ENCODE data around the gene ABCG1.

Gene ABCG1

DNA sequence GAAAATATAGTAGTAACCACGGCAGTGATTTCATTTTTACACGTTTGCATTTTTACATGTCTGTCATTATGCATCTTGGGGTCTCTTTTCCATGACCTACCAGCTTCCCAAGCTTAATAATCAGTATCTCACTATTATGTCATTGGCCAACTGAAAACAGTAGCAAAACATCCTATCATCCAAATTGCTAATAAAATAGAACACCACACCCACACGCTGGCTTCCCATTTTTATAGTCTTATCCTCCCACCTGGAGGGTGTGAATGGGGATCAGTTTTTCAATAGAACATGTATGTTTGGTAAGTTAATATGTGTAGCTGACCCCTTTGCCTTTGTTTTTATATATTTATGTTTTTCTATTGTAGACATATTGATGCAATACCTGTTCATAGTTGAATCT, 84.5 kb downstream of the ABCG1 start:
- Histone ChIP-seq H3K4me1 (ENCODE audit: control insufficient read depth in 2 of 2, insufficient read depth in 1 of 2, low read depth in 1 of 2, low read length in 2 of 2) (peaks cover 0 to 4% of the 10 kb centered on the region in 2 donors), H2BK120ac (ENCODE audit: low read depth, low read length) (no peak overlapping the region), H3K27ac (replicated peaks; ENCODE audit: low read length) (no peak overlapping the region), H3K36me3 (replicated peaks in 1 of 2; ENCODE audit: control insufficient read depth in 2 of 2, insufficient read depth in 2 of 2, low read length in 2 of 2) (no peaks in the 10 kb centered on the region), H4K91ac (ENCODE audit: low read depth, low read length, poor library complexity) (no peak overlapping the region), H4K8ac (ENCODE audit: low read depth, low read length) (no peak overlapping the region), H3K9ac (ENCODE audit: low read depth, low read length, poor library complexity) (no peak overlapping the region), H3K4ac (ENCODE audit: low read length) (no peak overlapping the region), H3K79me1 (ENCODE audit: low read depth, low read length) (no peaks in the 10 kb centered on the region), H3K23ac (ENCODE audit: low read depth, low read length, poor library complexity) (no peak overlapping the region), H3K4me2 (ENCODE audit: insufficient read depth, low read length, poor library complexity, severe bottlenecking) (no peak overlapping the region), H3K14ac (ENCODE audit: low read length) (no peak overlapping the region), H2BK5ac (ENCODE audit: low read length) (no peak overlapping the region), H2BK12ac (ENCODE audit: low read length) (no peak overlapping the region), H3K9me3 (replicated peaks in 1 of 2; ENCODE audit: control insufficient read depth in 2 of 2, insufficient read depth in 1 of 2, low read depth in 1 of 2, low read length in 2 of 2) (no peaks in the 10 kb centered on the region), H3K18ac (ENCODE audit: low read length) (no peak overlapping the region), H2AK5ac (ENCODE audit: low read depth, low read length) (no peak overlapping the region), H2BK15ac (ENCODE audit: low read length) (no peak overlapping the region), H3K27me3 (ENCODE audit: control insufficient read depth in 3 of 3, insufficient read depth in 3 of 3, low read depth in 1 of 3, low read length in 3 of 3) (peaks cover 0 to 6% (median 0%) of the 10 kb centered on the region in 3 experiments), H3K4me3 (ENCODE audit: low read length in 2 of 2) (no peak overlapping the region), H2AFZ (ENCODE audit: low read length) (no peak overlapping the region)
- no CpG with 5 or more reads among the region's 3 CpGs for WGBS, 2 donors (ENCODE audit: extremely low coverage in 2 of 2, insufficient read length in 2 of 2, insufficient replicate concordance in 1 of 2)
- DNase-seq (ENCODE audit: low spot score) = no peak

DNA sequence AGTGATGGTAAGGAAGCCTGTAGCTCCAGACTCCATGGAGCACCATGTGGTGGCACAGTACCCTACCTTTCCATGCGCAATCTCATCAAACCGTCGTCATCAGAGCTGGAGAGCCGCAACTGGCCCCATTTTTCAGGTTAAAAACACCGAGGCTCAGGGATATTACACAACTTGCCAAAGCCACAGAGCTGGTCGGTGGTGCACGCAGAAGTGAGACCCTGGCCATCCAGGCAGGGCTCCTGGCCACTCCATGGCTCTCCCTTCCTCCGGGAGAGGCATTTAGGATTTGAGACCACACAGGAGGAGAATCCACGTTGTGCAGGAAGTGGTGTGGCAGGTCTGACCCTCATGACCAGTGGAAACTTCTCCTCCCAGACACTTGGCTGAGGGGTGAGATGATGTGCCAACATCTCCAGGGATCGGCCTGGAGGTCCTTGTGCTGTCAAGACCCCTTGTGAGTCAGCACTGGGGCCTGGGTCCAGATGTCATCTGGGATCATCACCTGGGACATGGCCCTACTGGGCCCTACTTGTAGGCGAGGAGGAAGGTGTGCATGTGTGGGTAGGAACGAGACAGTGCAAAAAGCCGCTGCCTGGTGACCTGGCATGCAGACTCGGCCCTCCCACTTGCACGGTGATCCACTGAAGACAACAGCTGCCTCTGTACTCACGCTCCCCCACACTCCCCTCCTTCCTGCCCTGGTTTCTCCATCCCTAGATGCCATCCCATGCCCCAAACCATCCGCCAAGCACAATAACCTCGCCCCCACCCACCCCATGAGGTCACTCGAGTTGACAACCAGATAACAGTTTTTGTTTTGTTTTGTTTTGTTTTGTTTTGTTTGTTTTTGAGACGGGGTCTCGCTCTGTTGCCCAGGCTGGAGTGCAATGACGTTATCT, 85.9 kb downstream of the ABCG1 start:
- no CpG with 5 or more reads among the region's 22 CpGs for WGBS, 2 donors (ENCODE audit: extremely low coverage in 2 of 2, insufficient read length in 2 of 2, insufficient replicate concordance in 1 of 2)
- Histone ChIP-seq H3K4me2 (ENCODE audit: insufficient read depth, low read length, poor library complexity, severe bottlenecking) (no peak overlapping the region), H3K9ac (ENCODE audit: low read depth, low read length, poor library complexity) (no peak overlapping the region), H3K18ac (ENCODE audit: low read length) (no peak overlapping the region), H3K79me1 (ENCODE audit: low read depth, low read length) (no peaks in the 10 kb centered on the region), H2AFZ (ENCODE audit: low read length) (no peak overlapping the region), H4K8ac (ENCODE audit: low read depth, low read length) (no peak overlapping the region), H3K9me3 (replicated peaks in 1 of 2; ENCODE audit: control insufficient read depth in 2 of 2, insufficient read depth in 1 of 2, low read depth in 1 of 2, low read length in 2 of 2) (no peaks in the 10 kb centered on the region), H3K4me1 (ENCODE audit: control insufficient read depth in 2 of 2, insufficient read depth in 1 of 2, low read depth in 1 of 2, low read length in 2 of 2) (peaks cover 0 to 4% of the 10 kb centered on the region in 2 donors), H3K36me3 (replicated peaks in 1 of 2; ENCODE audit: control insufficient read depth in 2 of 2, insufficient read depth in 2 of 2, low read length in 2 of 2) (no peaks in the 10 kb centered on the region), H2BK5ac (ENCODE audit: low read length) (no peak overlapping the region), H2AK5ac (ENCODE audit: low read depth, low read length) (no peak overlapping the region), H2BK15ac (ENCODE audit: low read length) (no peak overlapping the region), H2BK120ac (ENCODE audit: low read depth, low read length) (no peak overlapping the region), H2BK12ac (ENCODE audit: low read length) (no peak overlapping the region), H3K4ac (ENCODE audit: low read length) (no peak overlapping the region), H4K91ac (ENCODE audit: low read depth, low read length, poor library complexity) (no peak overlapping the region), H3K23ac (ENCODE audit: low read depth, low read length, poor library complexity) (peak overlapping the region; percentile 52), H3K4me3 (ENCODE audit: low read length in 2 of 2) (no peak overlapping the region), H3K14ac (ENCODE audit: low read length) (no peak overlapping the region), H3K27ac (replicated peaks; ENCODE audit: low read length) (no peak overlapping the region), H3K27me3 (ENCODE audit: control insufficient read depth in 3 of 3, insufficient read depth in 3 of 3, low read depth in 1 of 3, low read length in 3 of 3) (peaks cover 0 to 6% (median 0%) of the 10 kb centered on the region in 3 experiments)
- DNase-seq (ENCODE audit: low spot score) = no peak

DNA sequence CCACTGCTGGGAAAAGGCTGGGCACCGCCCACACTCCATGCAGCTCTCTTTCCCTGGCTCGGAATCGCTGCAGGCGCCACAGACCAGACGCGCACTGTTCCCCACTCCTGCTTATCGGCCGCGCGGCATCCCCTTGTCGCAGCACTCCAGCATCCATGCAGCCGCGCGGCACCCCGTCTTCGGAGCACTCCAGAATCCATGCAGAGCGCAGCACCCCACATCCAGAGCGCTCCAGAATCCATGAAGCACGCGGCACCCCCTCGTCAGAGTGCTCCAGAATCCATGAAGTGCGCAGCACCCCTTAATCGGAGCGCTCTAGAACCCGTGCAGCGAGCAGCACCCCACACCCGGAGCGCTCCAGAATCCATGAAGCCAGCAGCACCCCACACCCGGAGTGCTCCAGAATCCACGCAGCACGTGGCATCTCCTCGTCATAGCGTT, 86.8 kb downstream of the ABCG1 start:
- Histone ChIP-seq H3K18ac (ENCODE audit: low read length) (no peak overlapping the region), H3K4me2 (ENCODE audit: insufficient read depth, low read length, poor library complexity, severe bottlenecking) (no peak overlapping the region), H3K9ac (ENCODE audit: low read depth, low read length, poor library complexity) (no peak overlapping the region), H2BK15ac (ENCODE audit: low read length) (no peak overlapping the region), H4K8ac (ENCODE audit: low read depth, low read length) (no peak overlapping the region), H2AK5ac (ENCODE audit: low read depth, low read length) (peak overlapping the region; percentile 61), H3K27me3 (ENCODE audit: control insufficient read depth in 3 of 3, insufficient read depth in 3 of 3, low read depth in 1 of 3, low read length in 3 of 3) (peaks cover 0 to 14% (median 2%) of the 10 kb centered on the region in 3 experiments), H2AFZ (ENCODE audit: low read length) (no peak overlapping the region), H4K91ac (ENCODE audit: low read depth, low read length, poor library complexity) (no peak overlapping the region), H2BK120ac (ENCODE audit: low read depth, low read length) (no peak overlapping the region), H3K36me3 (replicated peaks in 1 of 2; ENCODE audit: control insufficient read depth in 2 of 2, insufficient read depth in 2 of 2, low read length in 2 of 2) (no peaks in the 10 kb centered on the region), H3K9me3 (replicated peaks in 1 of 2; ENCODE audit: control insufficient read depth in 2 of 2, insufficient read depth in 1 of 2, low read depth in 1 of 2, low read length in 2 of 2) (no peaks in the 10 kb centered on the region), H3K27ac (replicated peaks; ENCODE audit: low read length) (no peak overlapping the region), H3K79me1 (ENCODE audit: low read depth, low read length) (no peaks in the 10 kb centered on the region), H3K4me3 (ENCODE audit: low read length in 2 of 2) (no peak overlapping the region), H3K4ac (ENCODE audit: low read length) (no peak overlapping the region), H3K14ac (ENCODE audit: low read length) (no peak overlapping the region), H3K23ac (ENCODE audit: low read depth, low read length, poor library complexity) (peak overlapping the region; percentile 34), H2BK12ac (ENCODE audit: low read length) (no peak overlapping the region), H3K4me1 (ENCODE audit: control insufficient read depth in 2 of 2, insufficient read depth in 1 of 2, low read depth in 1 of 2, low read length in 2 of 2) (peaks cover 0 to 7% of the 10 kb centered on the region in 2 donors), H2BK5ac (ENCODE audit: low read length) (no peak overlapping the region)
- WGBS, 2 donors (ENCODE audit: extremely low coverage in 2 of 2, insufficient read length in 2 of 2, insufficient replicate concordance in 1 of 2) = no CpG with 5 or more reads among the region's 33 CpGs
- DNase-seq (ENCODE audit: low spot score) = no peak

DNA sequence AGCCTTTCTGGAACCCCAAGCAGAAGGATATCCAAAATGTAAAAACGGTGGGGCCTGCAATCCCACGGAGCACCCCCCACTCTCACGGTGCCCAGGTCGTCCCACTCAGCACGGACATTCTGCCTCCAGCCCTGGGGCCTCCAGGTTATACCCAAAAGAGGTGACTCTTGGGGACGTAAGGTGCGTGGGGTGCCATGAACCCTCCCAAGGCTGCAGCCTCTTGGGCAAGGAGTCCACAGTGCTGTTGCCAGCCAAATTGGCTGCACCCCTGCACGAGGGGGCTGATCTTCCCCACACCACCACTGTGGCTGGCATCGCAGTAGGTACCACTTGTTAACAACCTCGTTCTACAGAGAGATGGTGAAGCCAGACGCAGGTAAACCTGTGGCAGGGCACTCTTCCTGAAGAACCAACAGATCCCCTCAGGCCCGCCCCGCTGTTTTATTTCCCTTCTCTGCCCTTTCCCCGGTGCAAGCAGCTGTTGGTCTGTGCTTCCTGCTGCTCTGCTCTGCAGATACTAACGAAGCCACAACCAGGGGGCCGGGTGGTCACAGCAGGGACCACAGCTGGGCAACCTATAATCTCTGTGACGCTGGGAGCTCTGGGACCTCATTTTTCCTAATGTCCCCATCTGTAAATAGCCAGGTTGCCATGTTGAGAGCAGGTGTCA, 87.6 kb downstream of the ABCG1 start:
- Histone ChIP-seq H2BK5ac (ENCODE audit: low read length) (no peak overlapping the region), H3K36me3 (replicated peaks in 1 of 2; ENCODE audit: control insufficient read depth in 2 of 2, insufficient read depth in 2 of 2, low read length in 2 of 2) (no peaks in the 10 kb centered on the region), H3K4me3 (ENCODE audit: low read length in 2 of 2) (no peak overlapping the region), H3K23ac (ENCODE audit: low read depth, low read length, poor library complexity) (no peak overlapping the region), H3K27me3 (ENCODE audit: control insufficient read depth in 3 of 3, insufficient read depth in 3 of 3, low read depth in 1 of 3, low read length in 3 of 3) (peaks cover 0 to 22% (median 2%) of the 10 kb centered on the region in 3 experiments), H3K27ac (replicated peaks; ENCODE audit: low read length) (no peak overlapping the region), H3K4me2 (ENCODE audit: insufficient read depth, low read length, poor library complexity, severe bottlenecking) (no peak overlapping the region), H2BK12ac (ENCODE audit: low read length) (no peak overlapping the region), H3K79me1 (ENCODE audit: low read depth, low read length) (no peaks in the 10 kb centered on the region), H3K4ac (ENCODE audit: low read length) (no peak overlapping the region), H3K9me3 (replicated peaks in 1 of 2; ENCODE audit: control insufficient read depth in 2 of 2, insufficient read depth in 1 of 2, low read depth in 1 of 2, low read length in 2 of 2) (no peaks in the 10 kb centered on the region), H2BK15ac (ENCODE audit: low read length) (no peak overlapping the region), H2AFZ (ENCODE audit: low read length) (no peak overlapping the region), H4K91ac (ENCODE audit: low read depth, low read length, poor library complexity) (no peak overlapping the region), H2AK5ac (ENCODE audit: low read depth, low read length) (no peak overlapping the region), H4K8ac (ENCODE audit: low read depth, low read length) (no peak overlapping the region), H3K9ac (ENCODE audit: low read depth, low read length, poor library complexity) (peak overlapping the region; percentile 34), H3K4me1 (ENCODE audit: control insufficient read depth in 2 of 2, insufficient read depth in 1 of 2, low read depth in 1 of 2, low read length in 2 of 2) (peaks cover 0 to 7% of the 10 kb centered on the region in 2 donors), H2BK120ac (ENCODE audit: low read depth, low read length) (no peak overlapping the region), H3K18ac (ENCODE audit: low read length) (peak overlapping the region; percentile 1), H3K14ac (ENCODE audit: low read length) (no peak overlapping the region)
- WGBS, 2 donors (ENCODE audit: extremely low coverage in 2 of 2, insufficient read length in 2 of 2, insufficient replicate concordance in 1 of 2) = no CpG with 5 or more reads among the region's 17 CpGs
- DNase-seq (ENCODE audit: low spot score) = no peak

Data from neuronal stem cell (in vitro differentiated cells).